Kidney epithelial cell (primary cell): ENCODE data around the gene P2RY11. TPM values are rescaled to one million over a fixed set of nuclear protein-coding genes. Genes with fewer than 3 reads are reported as not detected.

Source experiments
- DNase-seq: peaks from one replicate; pipeline ENCODE4 v3.0.0-alpha.2; 2010; ENCODE audit warnings: low read depth
- H3K27me3 ChIP-seq: 2 replicates; pipeline ENCODE4 v1.6.0; 2011; ENCODE audit warnings: low read length; ENCODE audit not compliant: control insufficient read depth, insufficient read depth
- H3K36me3 ChIP-seq: 2 replicates; pipeline ENCODE4 v1.5.1; 2011; ENCODE audit warnings: low read length; ENCODE audit not compliant: control insufficient read depth, insufficient read depth
- H3K4me3 ChIP-seq: 2 replicates; pipeline ENCODE4 v1.5.1; 2011; ENCODE audit warnings: low read depth, mild to moderate bottlenecking, control low read depth, low read length
- CTCF ChIP-seq: IDR thresholded peaks from 2 replicates; pipeline ENCODE4 v1.5.1; 2011; ENCODE audit warnings: mild to moderate bottlenecking, moderate library complexity, low read length, control low read depth, inconsistent platforms; ENCODE audit not compliant: insufficient read depth, poor library complexity, severe bottlenecking
- total RNA-seq: library from RNA; depleted of rRNA; stranded (reverse); fragments of >200 nt; gene quantifications from 2 replicates; pipeline ENCODE4 v1.2.3, GENCODE V29; 2015

Gene P2RY11
- total RNA-seq, 1 donor from 2014 or later: 6.3 TPM

GRCh38 chr19:10116866-10117616 is 5.5 kb downstream of the P2RY11 start:
- peaks cover 5% of the 10 kb centered on the region for H3K36me3 ChIP-seq
- H3K4me3 ChIP-seq: no peak overlapping the region
- H3K27me3 ChIP-seq: no peaks in the 10 kb centered on the region
- TF ChIP-seq CTCF: no peak
- DNase-seq: no peak

GRCh38 chr19:10118960-10119359 is 7.5 kb downstream of the P2RY11 start:
- H3K27me3 ChIP-seq: no peaks in the 10 kb centered on the region
- H3K36me3 ChIP-seq: peaks cover 5% of the 10 kb centered on the region
- peak overlapping the region; percentile 99 for H3K4me3 ChIP-seq
- no peak for TF ChIP-seq CTCF
- DNase-seq: no peak

- no peak for TF ChIP-seq CTCF
- H3K36me3 ChIP-seq: peaks cover 4% of the 10 kb centered on the region
- H3K4me3 ChIP-seq: no peak overlapping the region
- H3K27me3 ChIP-seq: no peaks in the 10 kb centered on the region
- DNase-seq: no peak
These were observed 9.2 kb downstream of the P2RY11 start for GRCh38 chr19:10120538-10121189.

GRCh38 chr19:10122045-10122444 is 10.6 kb downstream of the P2RY11 start:
- Histone ChIP-seq H3K36me3 (peaks cover under 1% of the 10 kb centered on the region), H3K27me3 (no peaks in the 10 kb centered on the region), H3K4me3 (no peak overlapping the region)
- DNase-seq: no peak
- TF ChIP-seq CTCF: no peak

GRCh38 chr19:10124429-10124828 is 12.9 kb downstream of the P2RY11 start:
- no peak for DNase-seq
- no peaks in the 10 kb centered on the region for H3K36me3 ChIP-seq
- H3K4me3 ChIP-seq: no peak overlapping the region
- no peak for TF ChIP-seq CTCF
- no peaks in the 10 kb centered on the region for H3K27me3 ChIP-seq
